ENCODE results near the gene NHERF1. TPM values are rescaled to one million over a fixed set of nuclear protein-coding genes. Genes with fewer than 3 reads are reported as not detected.

The NHERF1 gene
- total RNA-seq, 5 donors from 2014 or later (not counting 1 experiment from before 2014, with no cell fraction given) = 104 to 260 (median 223) TPM

DNA sequence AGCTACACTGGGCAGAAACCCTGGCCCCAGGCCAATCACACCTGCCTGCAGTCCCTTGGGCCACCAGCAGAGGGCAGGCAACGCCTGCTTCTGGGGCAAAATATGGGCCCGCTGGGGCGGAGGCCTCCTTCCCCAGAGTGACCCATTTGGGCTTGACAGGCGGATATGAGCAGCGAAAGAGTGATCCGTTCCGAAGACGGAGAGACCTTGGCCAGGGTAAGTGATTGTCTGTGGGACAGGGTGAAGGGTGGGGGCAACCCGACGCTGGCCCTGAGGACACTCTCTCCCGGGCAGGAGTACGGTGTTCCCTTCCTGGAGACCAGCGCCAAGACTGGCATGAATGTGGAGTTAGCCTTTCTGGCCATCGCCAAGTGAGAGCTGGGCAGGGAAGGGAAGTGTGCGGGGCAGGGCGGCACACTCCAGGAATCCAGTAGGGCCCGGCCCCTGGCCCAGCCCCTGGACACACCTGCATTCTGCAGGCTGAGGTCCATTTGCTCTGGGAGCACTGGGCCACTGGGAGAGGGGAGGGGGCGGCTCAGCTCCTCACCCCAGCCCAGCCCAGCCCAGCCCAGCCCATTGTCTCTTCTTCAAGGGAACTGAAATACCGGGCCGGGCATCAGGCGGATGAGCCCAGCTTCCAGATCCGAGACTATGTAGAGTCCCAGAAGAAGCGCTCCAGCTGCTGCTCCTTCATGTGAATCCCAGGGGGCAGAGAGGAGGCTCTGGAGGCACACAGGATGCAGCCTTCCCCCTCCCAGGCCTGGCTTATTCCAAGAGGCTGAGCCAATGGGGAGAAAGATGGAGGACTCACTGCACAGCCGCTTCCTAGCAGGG is 3.5 kb upstream of the NHERF1 start:
- 56% methylated on average over 18 of the region's 24 CpGs for WGBS (ENCODE audit: insufficient coverage)
- Histone ChIP-seq H3K4me3 (ENCODE audit: control insufficient read depth in 1 of 2, extremely low read depth in 1 of 2, low read length in 1 of 2) (peak overlapping the region in 1 of 2 donors; percentile 10), H3K27me3 (replicated peaks in 1 of 2; ENCODE audit: control insufficient read depth in 2 of 2, extremely low read depth in 1 of 2, insufficient read depth in 2 of 2, low read length in 1 of 2) (no peaks in the 10 kb centered on the region), H3K36me3 (ENCODE audit: control insufficient read depth in 2 of 2, extremely low read depth in 1 of 2, insufficient read depth in 1 of 2, low read length in 1 of 2) (peaks cover 0 to 11% of the 10 kb centered on the region in 2 donors), H3K4me1 (ENCODE audit: control insufficient read depth in 1 of 2, extremely low read depth in 1 of 2, insufficient read depth in 2 of 2, low read length in 2 of 2) (peaks cover 58 to 82% of the 10 kb centered on the region in 2 experiments), H3K9me3 (no peaks in the 10 kb centered on the region), H3K27ac (ENCODE audit: low read length) (peak overlapping the region; percentile 34)
- Mint-ChIP-seq H3K4me3 (peak overlapping the region in 2 of 3 donors; percentile 57 to 87), H3K36me3 (peaks cover 4% of the 10 kb centered on the region), H3K27me3 (no peaks in the 10 kb centered on the region), H3K27ac (peak overlapping the region; percentile 99 to 100), H3K9me3 (no peaks in the 10 kb centered on the region), H3K4me1 (peaks cover 71 to 77% (median 74%) of the 10 kb centered on the region in 3 donors)
- ATAC-seq (replicated peaks in 1 of 4) = peak in 2 of 4 experiments; percentile 9 to 15
- CTCF ChIA-PET = interaction anchor here (0.6 to 2.9 kb wide), 24 partner anchors 9 to 120 kb away, joined by 3 to 25 read pairs (median 4); partner anchors contain the start of gene NAT9 (in 1 of the 2)
- DNase-seq = peak; percentile 46 to 86 (median 71)
- POLR2A ChIA-PET = interaction anchor here in 1 of 2 donors (1.1 kb wide), 1 partner anchor 47 kb away, joined by 3 read pairs; no protein-coding TSS in a partner anchor

DNA sequence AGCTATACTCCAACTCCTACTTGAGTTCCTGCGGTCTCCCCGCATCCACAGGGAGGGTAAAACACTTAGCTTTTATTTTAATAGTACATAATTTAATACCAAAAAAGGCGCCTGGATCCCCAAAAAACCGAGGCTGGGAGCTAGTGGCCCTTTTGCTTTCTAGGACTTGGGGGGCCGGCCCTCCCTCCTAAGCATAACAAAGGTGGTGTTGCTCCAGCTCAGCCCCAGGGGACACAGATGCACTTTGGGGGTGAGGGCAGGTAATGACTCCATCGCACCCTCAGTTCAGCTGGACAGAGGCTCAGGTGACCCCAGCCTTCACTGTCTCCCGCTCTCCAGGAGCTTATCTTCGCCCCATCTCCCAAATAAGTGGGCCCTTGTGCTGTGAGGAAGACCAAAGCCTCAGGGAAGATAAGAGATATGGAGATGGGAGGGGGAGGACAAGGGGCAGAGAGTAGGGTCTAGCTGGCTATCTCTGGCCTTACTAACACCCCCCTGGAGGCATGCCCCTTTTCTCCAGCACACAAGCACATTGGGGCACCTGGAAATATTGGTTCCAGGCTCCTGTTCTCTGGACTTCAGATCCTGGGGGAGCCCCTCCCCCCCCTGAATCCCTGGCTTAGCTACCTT is 2.8 kb upstream of the NHERF1 start:
- Histone ChIP-seq H3K9me3 (no peaks in the 10 kb centered on the region), H3K4me1 (ENCODE audit: control insufficient read depth in 1 of 2, extremely low read depth in 1 of 2, insufficient read depth in 2 of 2, low read length in 2 of 2) (peaks cover 51 to 79% of the 10 kb centered on the region in 2 experiments), H3K27ac (ENCODE audit: low read length) (peak overlapping the region; percentile 34), H3K36me3 (ENCODE audit: control insufficient read depth in 2 of 2, extremely low read depth in 1 of 2, insufficient read depth in 1 of 2, low read length in 1 of 2) (peaks cover 0 to 10% of the 10 kb centered on the region in 2 donors), H3K4me3 (ENCODE audit: control insufficient read depth in 1 of 2, extremely low read depth in 1 of 2, low read length in 1 of 2) (no peak overlapping the region), H3K27me3 (replicated peaks in 1 of 2; ENCODE audit: control insufficient read depth in 2 of 2, extremely low read depth in 1 of 2, insufficient read depth in 2 of 2, low read length in 1 of 2) (no peaks in the 10 kb centered on the region)
- no CpG with 5 or more reads among the region's 8 CpGs for WGBS (ENCODE audit: insufficient coverage)
- H3K4me1 Mint-ChIP-seq = peaks cover 68 to 74% (median 69%) of the 10 kb centered on the region in 3 donors
- H3K27me3 Mint-ChIP-seq = no peaks in the 10 kb centered on the region
- DNase-seq (no peak), ATAC-seq (replicated peaks in 1 of 4) (no peak)
- ChIA-PET POLR2A (interaction anchor here in 1 of 2 donors (1.1 kb wide), 1 partner anchor 46 kb away, joined by 3 read pairs; no protein-coding TSS in a partner anchor), CTCF (interaction anchor here (0.6 to 2.9 kb wide), 23 partner anchors 9 to 120 kb away, joined by 3 to 25 read pairs (median 5); partner anchors contain the start of gene NAT9 (in 1 of the 2))
- peak overlapping the region; percentile 92 to 93 for H3K27ac Mint-ChIP-seq
- peaks cover 4% of the 10 kb centered on the region for H3K36me3 Mint-ChIP-seq
- no peak overlapping the region for H3K4me3 Mint-ChIP-seq
- H3K9me3 Mint-ChIP-seq = no peaks in the 10 kb centered on the region

DNA sequence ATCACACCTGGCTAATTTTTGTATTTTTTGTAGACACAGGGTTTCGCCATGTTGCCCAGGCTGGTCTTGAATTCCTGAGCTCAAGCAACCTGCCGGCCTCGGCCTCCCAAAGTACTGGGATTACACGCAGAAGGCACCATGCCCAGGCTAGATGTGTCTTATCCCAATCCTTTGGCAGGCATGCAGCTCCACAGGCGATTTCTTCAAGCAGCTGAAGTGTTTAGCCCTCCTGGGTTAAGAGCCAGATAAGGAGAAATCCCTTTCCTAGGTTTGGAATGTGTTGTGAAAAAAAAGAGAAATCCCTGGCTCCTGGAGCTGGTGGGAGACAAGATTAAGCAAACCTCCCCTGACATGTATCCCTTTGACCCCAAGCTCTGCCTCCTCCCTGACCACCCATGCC is 2.1 kb upstream of the NHERF1 start:
- DNase-seq (no peak), ATAC-seq (replicated peaks in 1 of 4) (no peak)
- Mint-ChIP-seq H3K4me3 (peak overlapping the region; percentile 79 to 100 (median 79)), H3K36me3 (peaks cover 8% of the 10 kb centered on the region), H3K9me3 (no peaks in the 10 kb centered on the region), H3K27me3 (no peaks in the 10 kb centered on the region), H3K4me1 (peaks cover 67 to 74% (median 69%) of the 10 kb centered on the region in 3 donors), H3K27ac (peak overlapping the region; percentile 92 to 93)
- ChIA-PET POLR2A (interaction anchor here in 1 of 2 donors (1.1 kb wide), 1 partner anchor 45 kb away, joined by 3 read pairs; no protein-coding TSS in a partner anchor), CTCF (interaction anchor here (1.0 to 2.9 kb wide), 12 partner anchors 9 to 89 kb away, joined by 3 to 25 read pairs (median 8); no protein-coding TSS in a partner anchor)
- H3K27ac ChIP-seq (ENCODE audit: low read length) = no peak overlapping the region
- H3K36me3 ChIP-seq (ENCODE audit: control insufficient read depth in 2 of 2, extremely low read depth in 1 of 2, insufficient read depth in 1 of 2, low read length in 1 of 2) = peaks cover 0 to 10% of the 10 kb centered on the region in 2 donors
- H3K27me3 ChIP-seq (replicated peaks in 1 of 2; ENCODE audit: control insufficient read depth in 2 of 2, extremely low read depth in 1 of 2, insufficient read depth in 2 of 2, low read length in 1 of 2) = no peaks in the 10 kb centered on the region
- 100% methylated on average over 4 of the region's 5 CpGs for WGBS (ENCODE audit: insufficient coverage)
- H3K9me3 ChIP-seq = no peaks in the 10 kb centered on the region
- peaks cover 47 to 79% of the 10 kb centered on the region in 2 experiments for H3K4me1 ChIP-seq (ENCODE audit: control insufficient read depth in 1 of 2, extremely low read depth in 1 of 2, insufficient read depth in 2 of 2, low read length in 2 of 2)
- no peak overlapping the region for H3K4me3 ChIP-seq (ENCODE audit: control insufficient read depth in 1 of 2, extremely low read depth in 1 of 2, low read length in 1 of 2)

DNA sequence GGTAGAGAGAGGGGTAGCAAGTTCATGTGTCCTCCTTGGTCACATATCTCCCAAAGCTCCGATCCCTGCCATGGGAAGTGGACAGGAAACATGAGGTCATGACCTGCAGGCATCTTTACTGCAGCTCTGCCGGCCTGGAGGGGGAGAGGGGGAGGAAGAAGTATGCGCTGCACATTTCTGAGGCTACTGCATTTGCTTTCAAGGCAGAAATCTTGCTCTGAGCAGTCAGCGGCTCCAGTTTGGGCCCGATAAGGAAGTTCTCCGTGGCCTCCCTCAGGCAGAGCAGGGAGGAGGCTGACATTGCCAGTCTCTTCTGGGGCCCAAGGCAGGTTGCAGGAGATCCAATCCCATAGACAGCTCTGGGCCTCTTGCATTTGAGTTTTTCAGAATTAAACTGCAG is 1.5 kb upstream of the NHERF1 start:
- no peaks in the 10 kb centered on the region for H3K27me3 ChIP-seq (replicated peaks in 1 of 2; ENCODE audit: control insufficient read depth in 2 of 2, extremely low read depth in 1 of 2, insufficient read depth in 2 of 2, low read length in 1 of 2)
- ATAC-seq (replicated peaks in 1 of 4) (no peak), DNase-seq (peak in 1 of 35 experiments; percentile 30)
- H3K4me1 ChIP-seq (ENCODE audit: control insufficient read depth in 1 of 2, extremely low read depth in 1 of 2, insufficient read depth in 2 of 2, low read length in 2 of 2) = peaks cover 43 to 79% of the 10 kb centered on the region in 2 experiments
- CTCF ChIA-PET = interaction anchor here (0.6 to 2.9 kb wide), 12 partner anchors 8 to 89 kb away, joined by 3 to 25 read pairs (median 6); no protein-coding TSS in a partner anchor
- H3K36me3 ChIP-seq (ENCODE audit: control insufficient read depth in 2 of 2, extremely low read depth in 1 of 2, insufficient read depth in 1 of 2, low read length in 1 of 2) = peaks cover 0 to 10% of the 10 kb centered on the region in 2 donors
- Mint-ChIP-seq H3K36me3 (peaks cover 8% of the 10 kb centered on the region), H3K9me3 (no peaks in the 10 kb centered on the region), H3K27ac (peak overlapping the region; percentile 92 to 93), H3K4me3 (peak overlapping the region; percentile 79 to 100 (median 79)), H3K4me1 (peaks cover 67 to 74% (median 69%) of the 10 kb centered on the region in 3 donors), H3K27me3 (no peaks in the 10 kb centered on the region)
- no peaks in the 10 kb centered on the region for H3K9me3 ChIP-seq
- H3K4me3 ChIP-seq (ENCODE audit: control insufficient read depth in 1 of 2, extremely low read depth in 1 of 2, low read length in 1 of 2) = no peak overlapping the region
- 40% methylated on average over 5 of the region's 6 CpGs for WGBS (ENCODE audit: insufficient coverage)
- POLR2A ChIA-PET = interaction anchor here in 1 of 2 donors (0.6 kb wide), 1 partner anchor 8 kb away, joined by 3 read pairs; no protein-coding TSS in a partner anchor
- peak overlapping the region; percentile 3 for H3K27ac ChIP-seq (ENCODE audit: low read length)

DNA sequence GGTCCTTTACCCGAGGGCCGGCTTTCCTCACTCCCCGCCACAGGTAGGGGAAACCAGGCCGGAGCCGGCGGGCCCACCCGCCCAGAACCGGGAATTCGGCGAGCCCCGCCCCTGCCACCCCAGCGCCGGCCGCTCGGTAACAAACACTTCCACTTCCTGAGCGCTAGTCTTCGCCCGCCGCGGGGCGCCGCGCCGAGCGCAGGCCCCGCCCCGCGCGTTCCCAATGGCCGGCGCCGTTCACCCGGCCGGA is 224 bp upstream of the NHERF1 start:
- peaks cover 45 to 80% of the 10 kb centered on the region in 2 experiments for H3K4me1 ChIP-seq (ENCODE audit: control insufficient read depth in 1 of 2, extremely low read depth in 1 of 2, insufficient read depth in 2 of 2, low read length in 2 of 2)
- ATAC-seq (replicated peaks in 1 of 4) (no peak), DNase-seq (peak in 3 of 35 experiments; percentile 75 to 89 (median 88))
- POLR2A ChIA-PET = no interaction called here
- H3K36me3 Mint-ChIP-seq = peaks cover 17% of the 10 kb centered on the region
- CTCF ChIA-PET = no interaction called here
- H3K9me3 ChIP-seq = no peaks in the 10 kb centered on the region
- peaks cover 67 to 74% (median 69%) of the 10 kb centered on the region in 3 donors for H3K4me1 Mint-ChIP-seq
- no peaks in the 10 kb centered on the region for H3K9me3 Mint-ChIP-seq
- H3K27ac ChIP-seq (ENCODE audit: low read length) = peak overlapping the region; percentile 43
- H3K27me3 Mint-ChIP-seq = no peaks in the 10 kb centered on the region
- H3K4me3 ChIP-seq (ENCODE audit: control insufficient read depth in 1 of 2, extremely low read depth in 1 of 2, low read length in 1 of 2) = peak overlapping the region; percentile 58 to 92
- H3K27me3 ChIP-seq (replicated peaks in 1 of 2; ENCODE audit: control insufficient read depth in 2 of 2, extremely low read depth in 1 of 2, insufficient read depth in 2 of 2, low read length in 1 of 2) = no peaks in the 10 kb centered on the region
- 0% methylated on average over 34 of the region's 34 CpGs for WGBS (ENCODE audit: insufficient coverage)
- peaks cover 0 to 22% of the 10 kb centered on the region in 2 donors for H3K36me3 ChIP-seq (ENCODE audit: control insufficient read depth in 2 of 2, extremely low read depth in 1 of 2, insufficient read depth in 1 of 2, low read length in 1 of 2)
- peak overlapping the region; percentile 79 to 100 (median 79) for H3K4me3 Mint-ChIP-seq
- H3K27ac Mint-ChIP-seq = peak overlapping the region in 1 of 2 donors; percentile 93
